Neural progenitor cell (in vitro differentiated cells): ENCODE data around the gene MCUB. TPM values are rescaled to one million over a fixed set of nuclear protein-coding genes. Genes with fewer than 3 reads are reported as not detected.
"Not testable (repeated sequence)": the region's sequence is repeated elsewhere in the genome, so short reads cannot be mapped to it uniquely, and the experiment has no call there.

ENCODE experiments used
- DNase-seq: peaks from one replicate; pipeline ENCODE4 v3.0.0-alpha.2; 2016; ENCODE audit warnings: low spot score
- H2AFZ ChIP-seq: fragments of 200-600 bp; sonication (generic); replicated peaks from 2 replicates; pipeline ENCODE4 v1.6.1; 2016; ENCODE audit warnings: antibody characterized with exemption
- H3F3A ChIP-seq: fragments of 200-600 bp; sonication (generic); 2 replicates; pipeline ENCODE4 v1.6.1; 2016; ENCODE audit warnings: antibody characterized with exemption, low read depth
- H3K27ac ChIP-seq: fragments of 200-600 bp; sonication (generic); 2 replicates; pipeline ENCODE4 v1.5.1; 2016; ENCODE audit warnings: mild to moderate bottlenecking
- H3K27me3 ChIP-seq: fragments of 200-600 bp; sonication (generic); 2 replicates; pipeline ENCODE4 v1.6.1; 2016; ENCODE audit warnings: mild to moderate bottlenecking, moderate library complexity
- H3K36me3 ChIP-seq: fragments of 200-600 bp; sonication (generic); 2 replicates; pipeline ENCODE4 v1.5.1; 2016
- H3K4me1 ChIP-seq: fragments of 200-600 bp; sonication (generic); 2 replicates; pipeline ENCODE4 v1.6.1; 2016; ENCODE audit warnings: mixed run types
- H3K4me2 ChIP-seq: fragments of 200-600 bp; sonication (generic); 2 replicates; pipeline ENCODE4 v1.6.1; 2016
- H3K4me3 ChIP-seq: fragments of 200-600 bp; sonication (generic); 2 replicates; pipeline ENCODE4 v1.5.1; 2016
- H3K79me2 ChIP-seq: fragments of 200-600 bp; sonication (generic); 2 replicates; pipeline ENCODE4 v1.6.1; 2016; ENCODE audit warnings: low read depth
- H3K9ac ChIP-seq: fragments of 200-600 bp; sonication (generic); 2 replicates; pipeline ENCODE4 v1.6.1; 2016
- H3K9me3 ChIP-seq: fragments of 200-600 bp; sonication (generic); 2 replicates; pipeline ENCODE4 v1.5.1; 2016; ENCODE audit warnings: low read depth
- H4K20me1 ChIP-seq: fragments of 200-600 bp; sonication (generic); 2 replicates; pipeline ENCODE4 v1.6.1; 2016; ENCODE audit warnings: low read depth
- H3K27ac Mint-ChIP-seq: 3 replicates; pipeline ENCODE4 v1.8.0; 2021; ENCODE audit warnings: mixed read lengths
- H3K27me3 Mint-ChIP-seq: 2 replicates; pipeline ENCODE4 v1.8.0; 2022; ENCODE audit warnings: low read depth, mild to moderate bottlenecking, inconsistent platforms, moderate library complexity, mixed read lengths; ENCODE audit not compliant: insufficient read depth
- H3K36me3 Mint-ChIP-seq: 3 replicates; pipeline ENCODE4 v1.8.0; 2021; ENCODE audit warnings: mixed read lengths
- H3K4me1 Mint-ChIP-seq: 3 replicates; pipeline ENCODE4 v1.8.0; 2021; ENCODE audit warnings: mixed read lengths
- H3K4me3 Mint-ChIP-seq: 3 replicates; pipeline ENCODE4 v1.8.0; 2021; ENCODE audit warnings: mild to moderate bottlenecking, moderate library complexity, mixed read lengths
- H3K9me3 Mint-ChIP-seq: 3 replicates; pipeline ENCODE4 v1.8.0; 2020; ENCODE audit warnings: mixed read lengths
- CTCF ChIP-seq: fragments of 200-600 bp; sonication (generic); IDR thresholded peaks from 2 replicates; pipeline ENCODE4 v1.5.1; 2017; ENCODE audit warnings: antibody characterized with exemption, mild to moderate bottlenecking
- EZH2 ChIP-seq: fragments of 200-600 bp; sonication (generic); IDR thresholded peaks from 2 replicates; pipeline ENCODE4 v1.6.1; 2017; ENCODE audit warnings: antibody characterized with exemption, mild to moderate bottlenecking, moderate library complexity
- EZH2phosphoT487 ChIP-seq: fragments of 200-600 bp; sonication (generic); IDR thresholded peaks from 2 replicates; pipeline ENCODE4 v1.6.1; 2017; ENCODE audit warnings: antibody characterized with exemption
- total RNA-seq: library from RNA; depleted of rRNA; stranded (reverse); fragments of >200 nt; gene quantifications from 2 replicates; pipeline ENCODE4 v1.2.3, GENCODE V29; 2015; ENCODE audit warnings: low replicate concordance

Gene MCUB
- total RNA-seq, 1 donor from 2014 or later = 30.5 TPM

- Histone ChIP-seq H3K27me3 (no peaks in the 10 kb centered on the region), H4K20me1 (no peaks in the 10 kb centered on the region), H3F3A (no peaks in the 10 kb centered on the region), H3K36me3 (no peaks in the 10 kb centered on the region), H3K9me3 (no peaks in the 10 kb centered on the region), H2AFZ (no peak overlapping the region), H3K4me3 (no peak overlapping the region), H3K27ac (no peak overlapping the region), H3K4me2 (no peak overlapping the region), H3K4me1 (no peaks in the 10 kb centered on the region), H3K9ac (no peak overlapping the region), H3K79me2 (no peaks in the 10 kb centered on the region)
- Mint-ChIP-seq H3K27ac (no peak overlapping the region), H3K4me3 (no peak overlapping the region), H3K27me3 (no peaks in the 10 kb centered on the region), H3K9me3 (peaks cover 32% of the 10 kb centered on the region), H3K36me3 (peaks cover 32% of the 10 kb centered on the region), H3K4me1 (no peaks in the 10 kb centered on the region)
- TF ChIP-seq EZH2 (no peak), EZH2phosphoT487 (no peak), CTCF (no peak)
- no peak for DNase-seq
Observed at GRCh38 chr4:109675843-109676242, 115.8 kb downstream of the MCUB start.

- Histone ChIP-seq H3K27ac (no peak overlapping the region), H3K4me3 (no peak overlapping the region), H3K4me1 (peaks cover 3% of the 10 kb centered on the region), H3K9ac (no peak overlapping the region), H3F3A (peaks cover 5% of the 10 kb centered on the region), H3K27me3 (no peaks in the 10 kb centered on the region), H3K79me2 (no peaks in the 10 kb centered on the region), H4K20me1 (no peaks in the 10 kb centered on the region), H2AFZ (no peak overlapping the region), H3K4me2 (no peak overlapping the region), H3K9me3 (no peaks in the 10 kb centered on the region), H3K36me3 (no peaks in the 10 kb centered on the region)
- H3K4me3 Mint-ChIP-seq = no peak overlapping the region
- H3K27ac Mint-ChIP-seq = no peak overlapping the region
- DNase-seq = no peak
- peaks cover 32% of the 10 kb centered on the region for H3K36me3 Mint-ChIP-seq
- H3K4me1 Mint-ChIP-seq = peaks cover under 1% of the 10 kb centered on the region
- H3K9me3 Mint-ChIP-seq = peaks cover 28% of the 10 kb centered on the region
- H3K27me3 Mint-ChIP-seq = no peaks in the 10 kb centered on the region
- TF ChIP-seq EZH2phosphoT487 (no peak), CTCF (no peak), EZH2 (no peak)
Observed at GRCh38 chr4:109676886-109677285, 116.8 kb downstream of the MCUB start.

GRCh38 chr4:109678472-109678871 is 118.4 kb downstream of the MCUB start:
- not testable (repeated sequence) for H3K36me3 ChIP-seq, H3F3A ChIP-seq, H3K4me2 ChIP-seq, H3K4me3 Mint-ChIP-seq, H3K9me3 ChIP-seq, H4K20me1 ChIP-seq, H3K27ac ChIP-seq, H2AFZ ChIP-seq, H3K27me3 Mint-ChIP-seq, H3K27me3 ChIP-seq, DNase-seq, H3K27ac Mint-ChIP-seq, H3K79me2 ChIP-seq, H3K4me3 ChIP-seq, H3K9ac ChIP-seq
- Mint-ChIP-seq H3K36me3 (peaks cover 42% of the 10 kb centered on the region), H3K4me1 (peaks cover 15% of the 10 kb centered on the region), H3K9me3 (peaks cover 28% of the 10 kb centered on the region)
- H3K4me1 ChIP-seq = peaks cover 17% of the 10 kb centered on the region

- H3F3A ChIP-seq, H4K20me1 ChIP-seq, DNase-seq, H3K27ac Mint-ChIP-seq, H3K4me2 ChIP-seq, H3K4me3 Mint-ChIP-seq, H3K27ac ChIP-seq, H3K27me3 ChIP-seq, H3K79me2 ChIP-seq, H3K9ac ChIP-seq, H3K9me3 ChIP-seq, H3K36me3 ChIP-seq, H3K27me3 Mint-ChIP-seq, H3K4me3 ChIP-seq, H2AFZ ChIP-seq: not testable (repeated sequence)
- Mint-ChIP-seq H3K9me3 (peaks cover 28% of the 10 kb centered on the region), H3K4me1 (peaks cover 18% of the 10 kb centered on the region), H3K36me3 (peaks cover 41% of the 10 kb centered on the region)
- peaks cover 18% of the 10 kb centered on the region for H3K4me1 ChIP-seq
Observed at GRCh38 chr4:109678925-109679324, 118.9 kb downstream of the MCUB start.
